ENCODE results near the gene SLIT3.

DNA sequence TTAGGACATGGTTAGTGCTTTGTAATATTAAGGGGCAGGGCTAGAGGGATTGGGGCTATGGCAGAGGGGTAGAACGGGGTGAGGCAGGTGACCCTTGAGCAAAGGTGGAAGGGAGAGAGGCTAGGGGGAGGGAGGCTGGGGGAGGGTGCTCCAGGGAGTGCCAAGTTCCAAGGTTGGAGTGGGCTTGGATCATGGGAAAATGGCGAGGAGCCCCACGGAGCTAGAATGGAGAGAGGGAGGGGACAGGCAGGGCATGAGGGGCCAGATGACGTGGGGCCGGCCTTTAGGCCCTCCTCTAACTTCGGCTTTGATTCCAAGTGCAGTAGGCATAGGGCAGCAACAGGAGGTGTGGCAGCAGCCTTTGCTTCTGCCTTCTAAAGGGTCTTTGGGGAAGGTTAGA is 550.0 kb downstream of the SLIT3 start:
- TF ChIP-seq, protein P1, sequence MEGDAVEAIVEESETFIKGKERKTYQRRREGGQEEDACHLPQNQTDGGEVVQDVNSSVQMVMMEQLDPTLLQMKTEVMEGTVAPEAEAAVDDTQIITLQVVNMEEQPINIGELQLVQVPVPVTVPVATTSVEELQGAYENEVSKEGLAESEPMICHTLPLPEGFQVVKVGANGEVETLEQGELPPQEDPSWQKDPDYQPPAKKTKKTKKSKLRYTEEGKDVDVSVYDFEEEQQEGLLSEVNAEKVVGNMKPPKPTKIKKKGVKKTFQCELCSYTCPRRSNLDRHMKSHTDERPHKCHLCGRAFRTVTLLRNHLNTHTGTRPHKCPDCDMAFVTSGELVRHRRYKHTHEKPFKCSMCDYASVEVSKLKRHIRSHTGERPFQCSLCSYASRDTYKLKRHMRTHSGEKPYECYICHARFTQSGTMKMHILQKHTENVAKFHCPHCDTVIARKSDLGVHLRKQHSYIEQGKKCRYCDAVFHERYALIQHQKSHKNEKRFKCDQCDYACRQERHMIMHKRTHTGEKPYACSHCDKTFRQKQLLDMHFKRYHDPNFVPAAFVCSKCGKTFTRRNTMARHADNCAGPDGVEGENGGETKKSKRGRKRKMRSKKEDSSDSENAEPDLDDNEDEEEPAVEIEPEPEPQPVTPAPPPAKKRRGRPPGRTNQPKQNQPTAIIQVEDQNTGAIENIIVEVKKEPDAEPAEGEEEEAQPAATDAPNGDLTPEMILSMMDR (IDR thresholded peaks at IDR 0.05), result no peak
- no peak for TF ChIP-seq POLR2A (IDR thresholded peaks at IDR 0.05)

Data from Peyer's patch (tissue), 4 donors.